Measurements from ENCODE around the gene SACM1L. TPM values are rescaled to one million over a fixed set of nuclear protein-coding genes. Genes with fewer than 3 reads are reported as not detected.

SACM1L gene
- total and polyA plus RNA-seq, 2 of the 13 experiments (the other 11 are each of a cell fraction or from before 2014, with no cell fraction given): 15.1 to 27.8 TPM

GRCh38 chr3:45647148-45647619, 42.0 kb upstream of the SACM1L start (continued):
- TF ChIP-seq TRIM24 (CRISPR knock-in tag; IDR thresholded peaks at IDR 0.05) (peak; percentile 39; the same call in 1 of the 2 replicates), MTF2 (CRISPR knock-in tag; IDR thresholded peaks at IDR 0.05; ENCODE audit: borderline replicate concordance) (no peak), PAX8 (CRISPR knock-in tag; IDR thresholded peaks at IDR 0.05; ENCODE audit: borderline replicate concordance) (no peak), CREB1 (IDR thresholded peaks at IDR 0.05) (peak; percentile 77), CREB1 (CRISPR knock-in tag; IDR thresholded peaks at IDR 0.05) (peak; percentile 69), ZNF784 (CRISPR knock-in tag; IDR thresholded peaks at IDR 0.05; ENCODE audit: borderline replicate concordance) (no peak), JUNB (CRISPR knock-in tag; IDR thresholded peaks at IDR 0.05; ENCODE audit: borderline replicate concordance) (peak; percentile 90), FOSL1 (CRISPR knock-in tag; IDR thresholded peaks at IDR 0.05; ENCODE audit: borderline replicate concordance) (peak; percentile 99), MTA1 (CRISPR knock-in tag; IDR thresholded peaks at IDR 0.05; ENCODE audit: borderline replicate concordance) (no peak), SRSF9 (IDR thresholded peaks at IDR 0.05; ENCODE audit: borderline replicate concordance, insufficient read depth, low read depth, low read length, poor library complexity, severe bottlenecking) (no peak), ZNF543 (CRISPR knock-in tag; IDR thresholded peaks at IDR 0.05) (no peak), RNF2 (conservative IDR thresholded peaks at IDR 0.05; ENCODE audit: low read depth) (no peak), DPF2 (CRISPR knock-in tag; IDR thresholded peaks at IDR 0.05; ENCODE audit: borderline replicate concordance, low read depth) (peak; percentile 85; the same call in 1 of the 2 replicates), ATF3 (CRISPR knock-in tag; IDR thresholded peaks at IDR 0.05) (peak; percentile 78), CENPT (CRISPR knock-in tag; IDR thresholded peaks at IDR 0.05; ENCODE audit: low read depth) (no peak), TBP (CRISPR knock-in tag; IDR thresholded peaks at IDR 0.05) (no peak)
- TF ChIP-seq, protein P1, sequence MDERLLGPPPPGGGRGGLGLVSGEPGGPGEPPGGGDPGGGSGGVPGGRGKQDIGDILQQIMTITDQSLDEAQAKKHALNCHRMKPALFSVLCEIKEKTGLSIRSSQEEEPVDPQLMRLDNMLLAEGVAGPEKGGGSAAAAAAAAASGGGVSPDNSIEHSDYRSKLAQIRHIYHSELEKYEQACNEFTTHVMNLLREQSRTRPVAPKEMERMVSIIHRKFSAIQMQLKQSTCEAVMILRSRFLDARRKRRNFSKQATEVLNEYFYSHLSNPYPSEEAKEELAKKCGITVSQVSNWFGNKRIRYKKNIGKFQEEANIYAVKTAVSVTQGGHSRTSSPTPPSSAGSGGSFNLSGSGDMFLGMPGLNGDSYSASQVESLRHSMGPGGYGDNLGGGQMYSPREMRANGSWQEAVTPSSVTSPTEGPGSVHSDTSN (CRISPR knock-in tag; IDR thresholded peaks at IDR 0.05): no peak
- TF ChIP-seq, protein P2, sequence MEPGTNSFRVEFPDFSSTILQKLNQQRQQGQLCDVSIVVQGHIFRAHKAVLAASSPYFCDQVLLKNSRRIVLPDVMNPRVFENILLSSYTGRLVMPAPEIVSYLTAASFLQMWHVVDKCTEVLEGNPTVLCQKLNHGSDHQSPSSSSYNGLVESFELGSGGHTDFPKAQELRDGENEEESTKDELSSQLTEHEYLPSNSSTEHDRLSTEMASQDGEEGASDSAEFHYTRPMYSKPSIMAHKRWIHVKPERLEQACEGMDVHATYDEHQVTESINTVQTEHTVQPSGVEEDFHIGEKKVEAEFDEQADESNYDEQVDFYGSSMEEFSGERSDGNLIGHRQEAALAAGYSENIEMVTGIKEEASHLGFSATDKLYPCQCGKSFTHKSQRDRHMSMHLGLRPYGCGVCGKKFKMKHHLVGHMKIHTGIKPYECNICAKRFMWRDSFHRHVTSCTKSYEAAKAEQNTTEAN (CRISPR knock-in tag; conservative IDR thresholded peaks at IDR 0.05): no peak
- TF ChIP-seq, protein P3, sequence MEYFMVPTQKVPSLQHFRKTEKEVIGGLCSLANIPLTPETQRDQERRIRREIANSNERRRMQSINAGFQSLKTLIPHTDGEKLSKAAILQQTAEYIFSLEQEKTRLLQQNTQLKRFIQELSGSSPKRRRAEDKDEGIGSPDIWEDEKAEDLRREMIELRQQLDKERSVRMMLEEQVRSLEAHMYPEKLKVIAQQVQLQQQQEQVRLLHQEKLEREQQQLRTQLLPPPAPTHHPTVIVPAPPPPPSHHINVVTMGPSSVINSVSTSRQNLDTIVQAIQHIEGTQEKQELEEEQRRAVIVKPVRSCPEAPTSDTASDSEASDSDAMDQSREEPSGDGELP (IDR thresholded peaks at IDR 0.05; ENCODE audit: borderline replicate concordance, low read depth): peak; percentile 52; the same call in 1 of the 2 replicates
- TF ChIP-seq, protein P4, sequence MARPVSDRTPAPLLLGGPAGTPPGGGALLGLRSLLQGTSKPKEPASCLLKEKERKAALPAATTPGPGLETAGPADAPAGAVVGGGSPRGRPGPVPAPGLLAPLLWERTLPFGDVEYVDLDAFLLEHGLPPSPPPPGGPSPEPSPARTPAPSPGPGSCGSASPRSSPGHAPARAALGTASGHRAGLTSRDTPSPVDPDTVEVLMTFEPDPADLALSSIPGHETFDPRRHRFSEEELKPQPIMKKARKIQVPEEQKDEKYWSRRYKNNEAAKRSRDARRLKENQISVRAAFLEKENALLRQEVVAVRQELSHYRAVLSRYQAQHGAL (CRISPR knock-in tag; IDR thresholded peaks at IDR 0.05; ENCODE audit: not compliant biosample characterization): no peak
- TF ChIP-seq, protein P5, sequence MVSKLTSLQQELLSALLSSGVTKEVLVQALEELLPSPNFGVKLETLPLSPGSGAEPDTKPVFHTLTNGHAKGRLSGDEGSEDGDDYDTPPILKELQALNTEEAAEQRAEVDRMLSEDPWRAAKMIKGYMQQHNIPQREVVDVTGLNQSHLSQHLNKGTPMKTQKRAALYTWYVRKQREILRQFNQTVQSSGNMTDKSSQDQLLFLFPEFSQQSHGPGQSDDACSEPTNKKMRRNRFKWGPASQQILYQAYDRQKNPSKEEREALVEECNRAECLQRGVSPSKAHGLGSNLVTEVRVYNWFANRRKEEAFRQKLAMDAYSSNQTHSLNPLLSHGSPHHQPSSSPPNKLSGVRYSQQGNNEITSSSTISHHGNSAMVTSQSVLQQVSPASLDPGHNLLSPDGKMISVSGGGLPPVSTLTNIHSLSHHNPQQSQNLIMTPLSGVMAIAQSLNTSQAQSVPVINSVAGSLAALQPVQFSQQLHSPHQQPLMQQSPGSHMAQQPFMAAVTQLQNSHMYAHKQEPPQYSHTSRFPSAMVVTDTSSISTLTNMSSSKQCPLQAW (CRISPR knock-in tag; IDR thresholded peaks at IDR 0.05): 0 out of 2 replicates have a peak, but pooled peaks have one; percentile 53
- TF ChIP-seq, protein P6, sequence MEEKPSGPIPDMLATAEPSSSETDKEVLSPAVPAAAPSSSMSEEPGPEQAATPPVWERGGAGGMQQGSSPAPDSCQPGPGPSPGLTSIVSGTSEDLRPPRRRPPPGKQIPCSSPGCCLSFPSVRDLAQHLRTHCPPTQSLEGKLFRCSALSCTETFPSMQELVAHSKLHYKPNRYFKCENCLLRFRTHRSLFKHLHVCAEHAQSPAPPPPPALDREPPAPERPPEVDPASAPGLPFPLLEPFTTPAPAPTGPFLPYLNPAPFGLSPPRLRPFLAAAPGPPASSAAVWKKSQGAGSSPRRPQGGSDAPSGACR (CRISPR knock-in tag; IDR thresholded peaks at IDR 0.05): peak; percentile 63; the same call in 1 of the 2 replicates
